Neural progenitor cell (in vitro differentiated cells): ENCODE measurements around the gene TMEM263. TPM values are rescaled to one million over a fixed set of nuclear protein-coding genes. Genes with fewer than 3 reads are reported as not detected.
A peak's percentile ranks its signal among the peaks of the same experiment; 100 is the strongest.

Source experiments
- DNase-seq: peaks from one replicate; pipeline ENCODE4 v3.0.0-alpha.2; 2016; ENCODE audit warnings: low spot score
- H2AFZ ChIP-seq: fragments of 200-600 bp; sonication (generic); replicated peaks from 2 replicates; pipeline ENCODE4 v1.6.1; 2016; ENCODE audit warnings: antibody characterized with exemption
- H3F3A ChIP-seq: fragments of 200-600 bp; sonication (generic); 2 replicates; pipeline ENCODE4 v1.6.1; 2016; ENCODE audit warnings: antibody characterized with exemption, low read depth
- H3K27ac ChIP-seq: fragments of 200-600 bp; sonication (generic); 2 replicates; pipeline ENCODE4 v1.5.1; 2016; ENCODE audit warnings: mild to moderate bottlenecking
- H3K27me3 ChIP-seq: fragments of 200-600 bp; sonication (generic); 2 replicates; pipeline ENCODE4 v1.6.1; 2016; ENCODE audit warnings: mild to moderate bottlenecking, moderate library complexity
- H3K36me3 ChIP-seq: fragments of 200-600 bp; sonication (generic); 2 replicates; pipeline ENCODE4 v1.5.1; 2016
- H3K4me1 ChIP-seq: fragments of 200-600 bp; sonication (generic); 2 replicates; pipeline ENCODE4 v1.6.1; 2016; ENCODE audit warnings: mixed run types
- H3K4me2 ChIP-seq: fragments of 200-600 bp; sonication (generic); 2 replicates; pipeline ENCODE4 v1.6.1; 2016
- H3K4me3 ChIP-seq: fragments of 200-600 bp; sonication (generic); 2 replicates; pipeline ENCODE4 v1.5.1; 2016
- H3K79me2 ChIP-seq: fragments of 200-600 bp; sonication (generic); 2 replicates; pipeline ENCODE4 v1.6.1; 2016; ENCODE audit warnings: low read depth
- H3K9ac ChIP-seq: fragments of 200-600 bp; sonication (generic); 2 replicates; pipeline ENCODE4 v1.6.1; 2016
- H3K9me3 ChIP-seq: fragments of 200-600 bp; sonication (generic); 2 replicates; pipeline ENCODE4 v1.5.1; 2016; ENCODE audit warnings: low read depth
- H4K20me1 ChIP-seq: fragments of 200-600 bp; sonication (generic); 2 replicates; pipeline ENCODE4 v1.6.1; 2016; ENCODE audit warnings: low read depth
- H3K27ac Mint-ChIP-seq: 3 replicates; pipeline ENCODE4 v1.8.0; 2021; ENCODE audit warnings: mixed read lengths
- H3K27me3 Mint-ChIP-seq: 2 replicates; pipeline ENCODE4 v1.8.0; 2022; ENCODE audit warnings: low read depth, mild to moderate bottlenecking, inconsistent platforms, moderate library complexity, mixed read lengths; ENCODE audit not compliant: insufficient read depth
- H3K36me3 Mint-ChIP-seq: 3 replicates; pipeline ENCODE4 v1.8.0; 2021; ENCODE audit warnings: mixed read lengths
- H3K4me1 Mint-ChIP-seq: 3 replicates; pipeline ENCODE4 v1.8.0; 2021; ENCODE audit warnings: mixed read lengths
- H3K4me3 Mint-ChIP-seq: 3 replicates; pipeline ENCODE4 v1.8.0; 2021; ENCODE audit warnings: mild to moderate bottlenecking, moderate library complexity, mixed read lengths
- H3K9me3 Mint-ChIP-seq: 3 replicates; pipeline ENCODE4 v1.8.0; 2020; ENCODE audit warnings: mixed read lengths
- EZH2 ChIP-seq: fragments of 200-600 bp; sonication (generic); IDR thresholded peaks from 2 replicates; pipeline ENCODE4 v1.6.1; 2017; ENCODE audit warnings: antibody characterized with exemption, mild to moderate bottlenecking, moderate library complexity
- EZH2phosphoT487 ChIP-seq: fragments of 200-600 bp; sonication (generic); IDR thresholded peaks from 2 replicates; pipeline ENCODE4 v1.6.1; 2017; ENCODE audit warnings: antibody characterized with exemption
- total RNA-seq: library from RNA; depleted of rRNA; stranded (reverse); fragments of >200 nt; gene quantifications from 2 replicates; pipeline ENCODE4 v1.2.3, GENCODE V29; 2015; ENCODE audit warnings: low replicate concordance
- TF ChIP-seq, protein P1 (sequence below): fragments of 200-600 bp; sonication (generic); IDR thresholded peaks from 2 replicates; pipeline ENCODE4 v1.5.1; 2017; ENCODE audit warnings: antibody characterized with exemption, mild to moderate bottlenecking

TMEM263 gene
- total RNA-seq, 1 donor from 2014 or later, result 39.7 TPM

DNA sequence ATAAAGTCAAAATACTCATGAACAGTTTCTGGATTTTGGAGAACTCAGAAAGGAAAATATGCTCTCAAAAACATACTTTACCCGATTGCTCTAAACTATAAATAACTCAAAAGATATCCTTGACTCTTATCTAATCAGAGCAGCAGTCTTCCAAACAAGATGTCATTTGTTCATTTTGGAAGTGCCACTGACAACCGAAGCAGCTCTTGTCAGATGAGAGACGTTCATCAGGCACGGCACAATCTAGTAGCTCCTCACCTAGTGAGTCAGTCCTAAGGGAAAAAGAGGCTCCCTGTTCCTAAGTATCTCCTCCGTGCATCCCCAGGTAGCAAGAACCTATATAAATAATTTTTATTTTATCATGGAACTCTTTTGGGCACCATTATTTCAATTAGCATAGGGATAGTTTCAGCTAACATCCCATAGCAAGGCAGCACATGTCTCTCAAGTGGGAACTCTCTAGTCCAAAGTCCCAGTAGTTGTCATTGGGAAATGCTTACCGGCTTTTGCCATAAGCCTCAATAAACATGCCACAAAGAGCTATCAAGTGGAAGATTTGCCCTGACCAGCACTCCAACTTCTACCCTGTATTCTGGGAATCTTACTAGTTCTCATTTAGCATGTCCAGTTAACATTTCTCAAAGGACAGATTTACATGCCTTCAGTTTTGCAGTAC is 14.1 kb upstream of the TMEM263 start:
- peaks cover 2% of the 10 kb centered on the region for H3K36me3 Mint-ChIP-seq
- TF ChIP-seq, protein P1, sequence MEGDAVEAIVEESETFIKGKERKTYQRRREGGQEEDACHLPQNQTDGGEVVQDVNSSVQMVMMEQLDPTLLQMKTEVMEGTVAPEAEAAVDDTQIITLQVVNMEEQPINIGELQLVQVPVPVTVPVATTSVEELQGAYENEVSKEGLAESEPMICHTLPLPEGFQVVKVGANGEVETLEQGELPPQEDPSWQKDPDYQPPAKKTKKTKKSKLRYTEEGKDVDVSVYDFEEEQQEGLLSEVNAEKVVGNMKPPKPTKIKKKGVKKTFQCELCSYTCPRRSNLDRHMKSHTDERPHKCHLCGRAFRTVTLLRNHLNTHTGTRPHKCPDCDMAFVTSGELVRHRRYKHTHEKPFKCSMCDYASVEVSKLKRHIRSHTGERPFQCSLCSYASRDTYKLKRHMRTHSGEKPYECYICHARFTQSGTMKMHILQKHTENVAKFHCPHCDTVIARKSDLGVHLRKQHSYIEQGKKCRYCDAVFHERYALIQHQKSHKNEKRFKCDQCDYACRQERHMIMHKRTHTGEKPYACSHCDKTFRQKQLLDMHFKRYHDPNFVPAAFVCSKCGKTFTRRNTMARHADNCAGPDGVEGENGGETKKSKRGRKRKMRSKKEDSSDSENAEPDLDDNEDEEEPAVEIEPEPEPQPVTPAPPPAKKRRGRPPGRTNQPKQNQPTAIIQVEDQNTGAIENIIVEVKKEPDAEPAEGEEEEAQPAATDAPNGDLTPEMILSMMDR, result no peak
- TF ChIP-seq EZH2, result no peak
- no peak for TF ChIP-seq EZH2phosphoT487
- H3K79me2 ChIP-seq, result no peaks in the 10 kb centered on the region
- no peaks in the 10 kb centered on the region for H4K20me1 ChIP-seq
- H3K27ac ChIP-seq, result no peak overlapping the region
- no peak overlapping the region for H2AFZ ChIP-seq
- H3K4me2 ChIP-seq, result no peak overlapping the region
- no peak overlapping the region for H3K27ac Mint-ChIP-seq
- no peaks in the 10 kb centered on the region for H3K4me1 Mint-ChIP-seq
- no peak overlapping the region for H3K4me3 ChIP-seq
- H3K36me3 ChIP-seq, result no peaks in the 10 kb centered on the region
- H3K27me3 ChIP-seq, result no peaks in the 10 kb centered on the region
- H3K9me3 Mint-ChIP-seq, result peaks cover 23% of the 10 kb centered on the region
- no peak for DNase-seq
- H3K9me3 ChIP-seq, result peaks cover 13% of the 10 kb centered on the region
- no peak overlapping the region for H3K9ac ChIP-seq
- no peak overlapping the region for H3K4me3 Mint-ChIP-seq
- H3K27me3 Mint-ChIP-seq, result peaks cover 2% of the 10 kb centered on the region
- no peaks in the 10 kb centered on the region for H3K4me1 ChIP-seq
- no peaks in the 10 kb centered on the region for H3F3A ChIP-seq

DNA sequence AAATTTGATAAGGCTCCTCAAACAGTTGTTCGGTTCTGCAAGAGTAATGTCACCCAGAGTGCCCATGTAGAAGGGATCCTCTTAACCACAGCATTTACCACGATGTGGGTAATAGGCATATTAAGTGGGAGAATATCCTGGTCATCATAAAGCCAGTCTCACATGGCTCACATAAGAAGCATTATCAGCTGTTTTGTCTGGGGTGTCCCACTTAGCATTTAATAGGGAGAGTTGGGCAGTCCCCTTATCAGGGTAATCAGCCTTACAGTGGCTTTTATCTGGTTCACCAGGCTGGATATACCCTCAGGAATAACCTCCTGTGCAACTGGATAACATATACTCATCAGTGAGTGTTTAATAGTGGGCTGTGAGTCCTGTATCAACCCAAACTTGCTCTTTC is 12.9 kb upstream of the TMEM263 start:
- H3K27me3 Mint-ChIP-seq, result peaks cover 2% of the 10 kb centered on the region
- no peak overlapping the region for H3K27ac Mint-ChIP-seq
- H3K4me1 Mint-ChIP-seq, result no peaks in the 10 kb centered on the region
- no peak for DNase-seq
- H3K9me3 ChIP-seq, result peaks cover 13% of the 10 kb centered on the region
- peaks cover 2% of the 10 kb centered on the region for H3K36me3 Mint-ChIP-seq
- no peaks in the 10 kb centered on the region for H3K27me3 ChIP-seq
- H3K4me3 Mint-ChIP-seq, result no peak overlapping the region
- no peaks in the 10 kb centered on the region for H4K20me1 ChIP-seq
- H3K79me2 ChIP-seq, result no peaks in the 10 kb centered on the region
- H3K27ac ChIP-seq, result no peak overlapping the region
- H3K4me1 ChIP-seq, result no peaks in the 10 kb centered on the region
- no peaks in the 10 kb centered on the region for H3F3A ChIP-seq
- H2AFZ ChIP-seq, result no peak overlapping the region
- peaks cover 31% of the 10 kb centered on the region for H3K9me3 Mint-ChIP-seq
- H3K4me3 ChIP-seq, result no peak overlapping the region
- no peaks in the 10 kb centered on the region for H3K36me3 ChIP-seq
- H3K9ac ChIP-seq, result no peak overlapping the region
- no peak overlapping the region for H3K4me2 ChIP-seq
- TF ChIP-seq EZH2 (no peak), EZH2phosphoT487 (no peak)
- TF ChIP-seq, protein P1, result no peak

DNA sequence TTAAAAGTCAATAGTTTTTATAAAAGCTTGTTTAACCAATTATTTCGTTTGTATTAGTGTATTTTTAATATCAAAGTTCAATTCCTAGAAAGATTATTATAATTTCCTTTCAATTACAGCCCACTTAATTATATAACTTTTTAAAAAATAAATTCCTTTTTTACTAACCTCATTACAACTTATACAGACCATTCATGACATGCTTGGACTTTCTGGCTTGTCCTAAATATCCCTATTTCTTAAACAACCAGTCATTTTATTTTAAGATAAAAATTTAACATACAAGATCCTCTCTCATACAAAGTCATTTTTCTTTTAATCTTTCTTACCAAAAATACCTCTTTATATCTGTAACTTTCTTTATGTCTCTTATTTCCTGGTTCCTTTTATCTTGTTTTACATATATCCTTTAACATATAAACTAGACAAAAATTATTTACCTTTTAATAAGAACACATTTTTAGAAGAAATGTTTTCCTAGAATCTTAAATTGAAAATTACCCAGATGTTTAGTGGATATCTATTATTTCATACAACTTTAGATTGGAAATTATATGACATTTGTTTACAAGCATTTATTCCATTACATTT is 10.4 kb upstream of the TMEM263 start:
- Histone ChIP-seq H3K27ac (no peak overlapping the region), H2AFZ (no peak overlapping the region), H3F3A (no peaks in the 10 kb centered on the region), H3K36me3 (no peaks in the 10 kb centered on the region), H3K27me3 (no peaks in the 10 kb centered on the region), H3K9me3 (peaks cover 19% of the 10 kb centered on the region), H3K79me2 (no peaks in the 10 kb centered on the region), H3K4me1 (no peaks in the 10 kb centered on the region), H3K4me3 (no peak overlapping the region), H3K9ac (no peak overlapping the region), H4K20me1 (no peaks in the 10 kb centered on the region), H3K4me2 (no peak overlapping the region)
- Mint-ChIP-seq H3K4me3 (no peak overlapping the region), H3K27me3 (peaks cover 2% of the 10 kb centered on the region), H3K4me1 (no peaks in the 10 kb centered on the region), H3K36me3 (peaks cover 2% of the 10 kb centered on the region), H3K9me3 (peaks cover 47% of the 10 kb centered on the region), H3K27ac (no peak overlapping the region)
- TF ChIP-seq EZH2, result no peak
- no peak for TF ChIP-seq EZH2phosphoT487
- TF ChIP-seq, protein P1, result no peak
- peak; percentile 20 for DNase-seq
